Measurements from ENCODE around the gene ERF.

ERF gene

DNA sequence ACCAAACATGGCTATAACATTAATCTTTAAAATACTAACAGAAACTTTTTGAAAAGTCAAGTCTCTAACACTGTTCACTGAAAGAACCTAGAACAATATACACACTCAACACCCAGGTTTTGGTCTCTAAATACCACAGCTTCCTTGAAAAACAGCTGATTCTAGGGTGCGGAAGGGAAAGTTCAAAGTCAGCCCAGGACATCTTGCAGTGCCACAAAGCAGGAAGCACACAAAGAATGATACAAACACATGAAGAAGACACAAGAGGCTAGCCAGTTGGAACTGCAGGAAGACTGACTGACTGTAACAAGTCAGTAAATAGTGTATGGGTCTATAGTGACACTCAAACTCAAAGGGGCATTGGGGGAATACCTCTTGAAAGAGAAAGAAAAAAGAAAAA lies 42.0 kb downstream of the ERF start:
- DNase-seq (ENCODE audit: low spot score), result no peak

DNA sequence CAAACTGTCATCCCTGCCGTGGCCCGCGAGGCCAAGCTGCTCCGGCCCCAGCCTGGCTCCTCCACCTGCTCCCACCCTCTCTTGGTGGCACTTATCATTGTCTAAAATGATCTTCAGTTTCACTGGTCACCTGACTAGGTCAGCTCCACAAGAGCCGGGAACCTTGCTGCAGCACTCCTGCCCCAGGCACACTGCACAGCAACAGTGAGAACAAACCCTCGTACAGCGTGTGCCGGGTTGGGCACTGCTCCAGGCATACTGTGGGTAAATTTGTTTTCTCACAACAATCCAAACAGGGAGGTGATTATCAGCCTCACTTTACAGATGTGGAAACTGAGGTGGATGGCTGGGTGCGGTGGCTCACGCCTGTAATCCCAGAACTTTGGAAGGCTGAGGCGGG lies 46.3 kb downstream of the ERF start:
- DNase-seq (ENCODE audit: low spot score), result no peak

DNA sequence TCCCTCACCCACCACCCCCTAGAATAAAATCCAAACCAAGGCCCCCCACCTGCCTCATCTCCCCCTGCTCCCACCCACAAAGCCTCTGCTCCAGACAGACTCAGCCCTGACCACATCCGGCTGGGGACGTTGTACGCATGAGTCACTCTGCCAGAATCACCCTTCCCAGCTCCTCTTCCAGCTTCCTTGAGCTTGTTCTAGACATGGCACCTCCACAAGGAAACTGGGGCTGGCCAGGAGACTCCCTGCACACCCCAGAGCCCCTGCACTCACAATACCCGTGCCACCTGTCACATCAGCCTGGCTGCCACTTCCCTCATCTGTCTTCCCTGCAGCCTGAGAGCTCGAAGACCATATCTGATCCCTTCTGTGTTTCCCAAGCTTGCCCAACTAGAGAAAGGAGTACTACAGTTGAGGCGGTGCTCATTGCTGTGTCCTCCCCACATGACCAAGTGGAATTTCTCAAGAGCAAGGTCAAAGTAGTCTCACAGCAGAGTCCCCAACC lies 47.1 kb downstream of the ERF start:
- DNase-seq (ENCODE audit: low spot score), result no peak

DNA sequence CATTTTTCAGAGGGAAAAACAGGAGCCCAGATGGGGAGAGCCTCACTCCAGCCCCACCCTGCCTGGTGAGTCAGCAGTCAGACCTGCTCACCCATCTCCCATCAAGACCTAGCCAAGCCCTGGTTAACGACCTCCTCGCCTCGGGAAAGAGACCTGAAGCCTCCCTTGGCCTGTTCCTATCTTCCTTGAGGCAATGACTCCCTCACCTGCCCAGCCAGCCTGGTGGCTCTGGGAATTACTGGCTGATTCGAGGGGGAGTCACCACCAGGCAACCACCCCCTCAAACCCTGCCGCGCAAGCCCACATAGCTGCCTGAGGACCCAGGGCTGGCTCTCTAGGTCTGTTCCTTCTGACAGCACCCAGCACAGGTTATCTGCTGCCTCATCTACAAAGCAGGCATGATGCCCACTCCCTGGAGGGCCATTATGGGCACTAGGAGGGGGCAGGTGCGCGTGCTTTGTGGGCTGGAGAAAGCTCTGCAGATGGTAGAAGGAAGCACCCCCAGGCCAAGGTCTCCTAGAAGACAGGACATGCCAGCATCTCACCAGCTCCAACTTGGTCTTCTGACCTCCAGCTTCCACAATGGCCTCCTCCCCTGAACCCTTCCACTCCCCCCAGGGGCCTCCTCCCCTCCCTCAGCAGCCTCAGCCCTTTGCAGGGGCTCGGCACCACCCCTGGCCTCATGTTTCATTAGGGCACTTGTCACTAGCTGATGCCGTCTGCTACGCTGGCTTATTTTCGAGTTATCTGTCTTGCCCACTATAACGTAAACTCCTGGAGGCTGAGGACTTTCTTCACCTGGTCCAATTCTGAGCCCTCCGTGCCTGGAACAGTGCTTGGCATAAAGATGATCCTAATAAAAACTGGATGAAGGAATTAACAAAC lies 47.8 kb downstream of the ERF start:
- DNase-seq (ENCODE audit: low spot score), result no peak

DNA sequence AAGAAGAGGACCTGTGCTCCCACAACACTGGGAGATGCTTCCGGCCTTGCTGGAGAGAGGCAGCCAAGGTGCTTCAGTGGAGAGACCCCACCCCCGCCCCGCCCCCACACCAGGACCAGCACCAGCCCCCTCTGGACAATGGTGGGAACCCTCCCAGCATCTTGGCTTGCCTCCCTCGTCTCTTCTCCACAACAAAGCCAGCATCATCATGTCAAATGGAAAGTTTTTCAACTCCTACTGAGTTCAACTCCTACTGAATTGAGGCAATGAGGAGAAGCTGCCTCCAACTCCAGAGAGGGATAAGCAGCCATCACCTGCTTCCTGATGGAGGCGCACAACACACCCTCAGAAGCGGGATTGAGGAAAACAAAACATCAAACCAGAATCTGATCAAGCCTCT lies 50.3 kb downstream of the ERF start:
- no peak for DNase-seq (ENCODE audit: low spot score)

DNA sequence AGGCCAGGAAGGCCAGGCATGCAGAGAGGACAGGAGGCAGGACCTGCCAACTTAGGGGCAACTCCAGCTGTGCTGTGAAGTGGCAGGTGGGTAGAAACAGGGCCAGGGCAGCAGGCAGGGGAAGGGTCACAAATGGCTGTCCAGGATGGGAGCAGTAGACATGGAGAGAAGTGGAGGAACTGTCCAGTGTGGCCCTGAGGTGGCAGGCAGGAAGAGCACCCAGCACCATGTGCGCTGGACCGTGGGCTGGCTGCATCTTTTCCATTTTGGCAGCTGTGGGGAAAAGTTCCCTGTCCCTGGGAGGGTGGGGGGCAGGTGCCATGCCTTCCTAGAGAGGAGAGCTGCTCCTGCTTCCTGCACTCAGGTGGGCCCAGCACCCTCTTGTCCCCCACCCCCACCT lies 51.2 kb downstream of the ERF start:
- no peak for DNase-seq (ENCODE audit: low spot score)

DNA sequence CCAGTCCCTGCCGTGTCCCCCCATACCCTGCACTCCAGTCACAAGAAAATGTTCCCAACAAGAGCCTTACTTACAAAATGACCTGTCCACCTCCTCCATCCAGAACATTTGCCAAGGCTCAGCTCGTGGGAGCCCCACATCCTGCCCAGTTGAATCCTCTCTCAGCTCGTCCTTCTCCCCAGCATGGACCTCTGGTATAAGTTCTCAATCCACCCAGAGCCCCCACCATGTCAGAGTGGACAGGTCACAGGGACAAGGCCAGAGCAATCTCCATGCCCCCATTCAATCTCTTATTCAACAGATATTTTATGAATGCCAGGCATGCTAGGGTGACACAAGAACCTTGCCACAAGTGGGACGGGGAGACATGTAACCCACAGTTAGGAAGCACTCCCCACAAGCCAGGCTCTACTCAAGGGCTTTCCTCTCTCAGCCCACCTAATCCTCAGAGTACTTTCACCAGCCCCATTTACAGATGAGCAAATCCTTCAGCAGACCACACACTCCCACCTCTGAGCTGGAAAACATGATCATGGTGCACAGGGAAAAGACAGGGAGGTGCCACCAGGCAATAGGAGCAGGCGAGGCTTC lies 52.5 kb downstream of the ERF start:
- no peak for DNase-seq (ENCODE audit: low spot score)

DNA sequence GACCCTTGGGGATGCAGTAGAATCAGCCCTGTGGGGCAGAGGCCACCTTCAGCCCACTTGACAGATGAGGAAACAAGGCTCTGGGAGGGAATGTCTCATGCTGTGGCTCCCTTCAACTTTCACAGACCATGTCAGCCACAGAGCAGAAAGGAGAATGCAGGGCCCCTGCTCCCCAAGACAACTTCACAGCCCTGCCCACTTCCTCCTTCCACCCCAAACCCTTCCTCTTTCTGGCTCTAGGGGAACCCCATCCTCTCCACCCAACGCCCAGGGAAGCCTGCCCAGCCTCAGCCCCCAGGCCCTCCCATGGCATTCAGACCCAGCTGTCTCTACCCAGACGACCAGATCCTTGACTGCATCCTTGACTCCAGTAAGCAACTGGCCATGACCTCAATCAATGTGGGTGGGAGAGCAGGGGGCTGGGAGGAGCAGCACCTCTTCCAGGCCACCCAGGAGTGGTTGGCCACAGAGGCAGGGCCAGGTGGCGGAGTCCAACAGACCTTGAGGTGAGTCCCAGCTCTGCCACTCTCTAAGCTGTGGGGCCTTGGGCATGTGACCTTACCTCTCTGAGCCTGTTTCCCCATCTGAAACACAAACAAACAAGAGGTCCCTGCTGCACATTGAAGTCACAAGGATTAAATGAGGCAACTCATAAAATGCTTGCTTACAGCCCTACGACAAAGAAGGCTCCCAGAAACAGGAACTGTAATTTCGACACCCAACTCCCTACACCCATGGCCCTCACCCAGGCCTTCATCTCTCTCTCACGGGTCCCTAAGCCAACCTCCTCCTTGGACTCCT lies 53.2 kb downstream of the ERF start:
- DNase-seq (ENCODE audit: low spot score), result no peak

DNA sequence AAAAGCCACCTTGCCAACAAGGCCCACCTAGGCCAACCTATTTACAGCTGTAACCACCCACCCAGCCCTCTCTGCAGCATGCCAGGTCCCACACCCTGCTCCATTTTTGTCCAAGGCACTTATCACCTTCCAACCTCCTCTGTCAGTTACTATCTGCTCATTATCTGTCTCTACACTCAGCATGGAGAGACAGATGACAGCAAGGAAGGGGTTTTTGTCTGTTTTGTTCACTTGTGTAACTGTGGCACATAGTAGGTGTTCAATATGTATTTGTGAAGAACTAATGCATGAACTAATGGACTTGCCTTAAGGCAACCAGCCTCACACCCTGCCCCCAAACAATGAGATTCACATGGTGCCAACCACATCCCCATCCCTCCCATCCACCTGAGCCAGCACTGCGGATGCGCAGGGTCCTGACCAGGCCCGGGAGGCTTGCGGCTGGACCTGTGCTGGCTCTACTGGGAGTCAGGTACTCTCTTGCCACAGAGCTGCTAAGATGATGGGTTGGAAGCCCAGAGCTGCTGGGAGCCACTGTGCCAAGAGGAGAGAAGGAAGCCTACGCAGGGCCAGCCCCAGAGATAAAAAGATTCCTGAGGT lies 54.7 kb downstream of the ERF start:
- no peak for DNase-seq (ENCODE audit: low spot score)

DNA sequence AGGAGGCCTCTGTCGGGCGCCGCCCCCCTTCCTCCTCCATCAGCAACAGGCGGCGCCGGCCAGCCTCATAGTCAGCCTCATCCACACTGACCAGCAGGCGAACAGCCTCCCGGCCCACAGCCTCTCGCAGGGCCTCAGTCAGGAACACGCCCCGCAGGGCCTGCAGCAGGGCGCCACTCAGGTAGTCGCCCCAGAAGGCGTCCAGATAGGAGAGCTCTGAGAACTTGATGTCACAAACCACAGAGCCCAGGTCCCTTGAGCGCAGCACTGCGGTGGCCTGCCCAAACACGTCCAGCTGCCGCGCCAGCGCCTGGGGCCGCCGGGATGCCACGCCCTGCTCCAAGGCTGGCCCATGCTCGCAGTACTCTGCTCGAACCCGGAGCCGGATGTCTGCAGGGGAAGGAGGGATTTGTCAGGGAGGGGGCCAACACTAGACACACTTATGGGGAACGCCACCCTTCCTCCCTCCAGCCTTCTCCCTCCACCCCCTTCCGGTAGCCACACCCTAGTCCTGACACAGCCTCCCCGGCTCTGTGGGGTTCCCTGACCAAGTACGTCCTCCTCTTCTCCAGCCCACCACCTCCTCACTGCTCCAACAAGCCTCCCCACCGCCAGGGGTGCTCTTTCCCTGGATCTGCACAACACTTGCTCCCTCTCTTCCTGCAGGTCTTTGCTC lies 55.4 kb downstream of the ERF start:
- DNase-seq (ENCODE audit: low spot score), result no peak

DNA sequence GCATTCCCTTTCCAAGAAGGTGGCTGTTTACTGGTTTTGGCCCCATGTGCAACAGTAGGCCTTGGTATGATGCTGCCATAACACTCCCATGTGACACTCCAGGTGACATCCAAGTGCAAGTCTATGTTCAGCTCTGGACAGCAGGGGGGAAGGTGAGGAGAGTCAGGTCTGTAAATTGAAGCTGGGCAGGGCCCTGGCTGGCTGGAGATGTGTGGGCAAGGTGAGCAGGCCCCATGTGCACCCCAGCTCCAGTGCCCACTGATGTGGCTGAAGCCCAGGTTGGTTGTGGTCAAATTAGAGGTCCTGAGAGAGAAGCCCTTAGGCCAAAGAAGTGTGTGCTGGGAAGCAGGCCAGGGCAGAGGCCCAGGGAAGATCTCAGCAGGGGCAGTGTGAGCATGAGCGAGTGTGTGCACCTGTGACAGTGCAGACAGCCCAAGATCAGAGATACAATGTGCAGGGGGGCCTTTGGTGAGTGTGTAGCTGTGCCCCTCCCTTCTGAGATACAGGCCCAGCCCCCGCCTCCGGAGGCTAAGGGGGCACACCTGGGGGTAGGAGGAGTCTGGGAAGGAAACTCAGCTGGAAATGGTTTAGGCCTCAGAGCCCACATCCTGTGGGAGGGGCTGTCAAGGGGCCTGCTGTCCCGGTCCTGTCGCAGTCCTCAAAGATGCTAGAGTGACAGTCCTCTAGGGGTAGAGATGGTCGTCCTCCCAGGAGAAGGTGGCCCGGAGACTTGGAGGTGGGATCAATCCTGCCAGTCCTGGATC lies 56.1 kb downstream of the ERF start:
- DNase-seq (ENCODE audit: low spot score), result no peak

Data from D341Med (cell line).